ENCODE results near the gene IL11RA.

The IL11RA gene

GRCh38 chr9:34691936-34692315 lies 39.9 kb downstream of the IL11RA start:
- Histone ChIP-seq H3K9me3 (ENCODE audit: low read length) (no peaks in the 10 kb centered on the region), H3K27ac (ENCODE audit: low read depth, low read length) (no peak overlapping the region), H3K4me3 (ENCODE audit: low read depth in 1 of 2, low read length in 2 of 2) (no peak overlapping the region), H3K4me1 (ENCODE audit: insufficient read depth, low read length) (no peaks in the 10 kb centered on the region), H3K27me3 (ENCODE audit: control insufficient read depth in 1 of 2, insufficient read depth in 2 of 2, low read length in 2 of 2) (no peaks in the 10 kb centered on the region), H3K9ac (ENCODE audit: low read length) (no peak overlapping the region), H3K36me3 (ENCODE audit: insufficient read depth, low read length) (no peaks in the 10 kb centered on the region)

GRCh38 chr9:34693560-34693959 lies 41.6 kb downstream of the IL11RA start:
- Histone ChIP-seq H3K9me3 (ENCODE audit: low read length) (no peaks in the 10 kb centered on the region), H3K9ac (ENCODE audit: low read length) (no peak overlapping the region), H3K36me3 (ENCODE audit: insufficient read depth, low read length) (no peaks in the 10 kb centered on the region), H3K4me3 (ENCODE audit: low read depth in 1 of 2, low read length in 2 of 2) (no peak overlapping the region), H3K27ac (ENCODE audit: low read depth, low read length) (no peak overlapping the region), H3K27me3 (ENCODE audit: control insufficient read depth in 1 of 2, insufficient read depth in 2 of 2, low read length in 2 of 2) (no peaks in the 10 kb centered on the region), H3K4me1 (ENCODE audit: insufficient read depth, low read length) (no peaks in the 10 kb centered on the region)

GRCh38 chr9:34694811-34695210 lies 42.8 kb downstream of the IL11RA start:
- H3K4me1 ChIP-seq (ENCODE audit: insufficient read depth, low read length) = no peaks in the 10 kb centered on the region
- H3K9me3 ChIP-seq (ENCODE audit: low read length) = no peaks in the 10 kb centered on the region
- H3K36me3 ChIP-seq (ENCODE audit: insufficient read depth, low read length) = no peaks in the 10 kb centered on the region
- H3K4me3 ChIP-seq (ENCODE audit: low read depth in 1 of 2, low read length in 2 of 2) = no peak overlapping the region
- H3K27ac ChIP-seq (ENCODE audit: low read depth, low read length) = no peak overlapping the region
- no peak overlapping the region for H3K9ac ChIP-seq (ENCODE audit: low read length)
- H3K27me3 ChIP-seq (ENCODE audit: control insufficient read depth in 1 of 2, insufficient read depth in 2 of 2, low read length in 2 of 2) = no peaks in the 10 kb centered on the region

GRCh38 chr9:34701023-34701768 lies 49.2 kb downstream of the IL11RA start:
- no peak overlapping the region for H3K9ac ChIP-seq (ENCODE audit: low read length)
- no peaks in the 10 kb centered on the region for H3K9me3 ChIP-seq (ENCODE audit: low read length)
- no peaks in the 10 kb centered on the region for H3K27me3 ChIP-seq (ENCODE audit: control insufficient read depth in 1 of 2, insufficient read depth in 2 of 2, low read length in 2 of 2)
- H3K4me3 ChIP-seq (ENCODE audit: low read depth in 1 of 2, low read length in 2 of 2) = peak overlapping the region; percentile 66 to 73
- H3K36me3 ChIP-seq (ENCODE audit: insufficient read depth, low read length) = no peaks in the 10 kb centered on the region
- peak overlapping the region; percentile 79 for H3K27ac ChIP-seq (ENCODE audit: low read depth, low read length)
- H3K4me1 ChIP-seq (ENCODE audit: insufficient read depth, low read length) = peaks cover 4% of the 10 kb centered on the region

GRCh38 chr9:34701769-34702736 lies 50.1 kb downstream of the IL11RA start:
- Histone ChIP-seq H3K27me3 (ENCODE audit: control insufficient read depth in 1 of 2, insufficient read depth in 2 of 2, low read length in 2 of 2) (no peaks in the 10 kb centered on the region), H3K36me3 (ENCODE audit: insufficient read depth, low read length) (no peaks in the 10 kb centered on the region), H3K27ac (ENCODE audit: low read depth, low read length) (peak overlapping the region; percentile 79), H3K4me1 (ENCODE audit: insufficient read depth, low read length) (peaks cover 4% of the 10 kb centered on the region), H3K4me3 (ENCODE audit: low read depth in 1 of 2, low read length in 2 of 2) (peak overlapping the region; percentile 66 to 73), H3K9ac (ENCODE audit: low read length) (peak overlapping the region; percentile 54), H3K9me3 (ENCODE audit: low read length) (no peaks in the 10 kb centered on the region)

- Histone ChIP-seq H3K4me3 (ENCODE audit: low read depth in 1 of 2, low read length in 2 of 2) (no peak overlapping the region), H3K9me3 (ENCODE audit: low read length) (no peaks in the 10 kb centered on the region), H3K27me3 (ENCODE audit: control insufficient read depth in 1 of 2, insufficient read depth in 2 of 2, low read length in 2 of 2) (no peaks in the 10 kb centered on the region), H3K36me3 (ENCODE audit: insufficient read depth, low read length) (no peaks in the 10 kb centered on the region), H3K4me1 (ENCODE audit: insufficient read depth, low read length) (peaks cover 10% of the 10 kb centered on the region), H3K9ac (ENCODE audit: low read length) (no peak overlapping the region), H3K27ac (ENCODE audit: low read depth, low read length) (no peak overlapping the region)
These were observed 55.1 kb downstream of the IL11RA start for GRCh38 chr9:34707130-34707529.

- Histone ChIP-seq H3K9ac (ENCODE audit: low read length) (no peak overlapping the region), H3K27ac (ENCODE audit: low read depth, low read length) (no peak overlapping the region), H3K27me3 (ENCODE audit: control insufficient read depth in 1 of 2, insufficient read depth in 2 of 2, low read length in 2 of 2) (peaks cover 0 to 4% of the 10 kb centered on the region in 2 donors), H3K9me3 (ENCODE audit: low read length) (no peaks in the 10 kb centered on the region), H3K4me1 (ENCODE audit: insufficient read depth, low read length) (peaks cover 6% of the 10 kb centered on the region), H3K4me3 (ENCODE audit: low read depth in 1 of 2, low read length in 2 of 2) (no peak overlapping the region), H3K36me3 (ENCODE audit: insufficient read depth, low read length) (no peaks in the 10 kb centered on the region)
These were observed 57.4 kb downstream of the IL11RA start for GRCh38 chr9:34709196-34709978.

GRCh38 chr9:34710023-34710422 lies 58.0 kb downstream of the IL11RA start, which contains the start of gene CCL21:
CCL21 (minus strand) TSS chr9:34710136; CDS start chr9:34710066, 70 bp downstream.
- Histone ChIP-seq H3K27me3 (ENCODE audit: control insufficient read depth in 1 of 2, insufficient read depth in 2 of 2, low read length in 2 of 2) (peaks cover 0 to 4% of the 10 kb centered on the region in 2 donors), H3K36me3 (ENCODE audit: insufficient read depth, low read length) (no peaks in the 10 kb centered on the region), H3K9me3 (ENCODE audit: low read length) (no peaks in the 10 kb centered on the region), H3K27ac (ENCODE audit: low read depth, low read length) (no peak within 1 kb of the TSS), H3K9ac (ENCODE audit: low read length) (no peak within 1 kb of the TSS), H3K4me3 (ENCODE audit: low read depth in 1 of 2, low read length in 2 of 2) (no peak within 1 kb of the TSS), H3K4me1 (ENCODE audit: insufficient read depth, low read length) (peaks cover 6% of the 10 kb centered on the region)

Measured in muscle layer of colon (tissue), 2 donors.